Liver (tissue), 3 donors: Measurements from ENCODE around the gene SERTAD3.

ENCODE experiments used
- CTCF ChIP-seq: fragments of 150-350 bp; IDR thresholded peaks from 2 replicates; pipeline ENCODE4 v1.5.1; 2017; ENCODE audit warnings: improper control_type of control experiment, low read depth, low read length; ENCODE audit not compliant: missing input control
- EGR1 ChIP-seq, 2 donors: IDR thresholded peaks; 2 replicates each; pipeline ENCODE4 v1.6.1; 2016 to 2018; ENCODE audit warnings: antibody characterized with exemption in 2 of 2, low read depth in 2 of 2
- FOXA1 ChIP-seq: IDR thresholded peaks from 2 replicates; pipeline ENCODE4 v1.6.1; 2016; ENCODE audit warnings: antibody characterized with exemption
- GABPA ChIP-seq, 2 donors: IDR thresholded peaks in 1 of 2; conservative IDR thresholded peaks in 1 of 2; 2 replicates each; pipeline ENCODE4 v1.6.1; 2016; ENCODE audit warnings: antibody characterized with exemption in 2 of 2, mild to moderate bottlenecking in 1 of 2, moderate library complexity in 1 of 2
- MAX ChIP-seq: IDR thresholded peaks from 2 replicates; pipeline ENCODE4 v1.6.1; 2016; ENCODE audit warnings: antibody characterized with exemption
- RAD21 ChIP-seq, 2 donors: IDR thresholded peaks; 2 replicates each; pipeline ENCODE4 v1.6.1; 2016; ENCODE audit warnings: antibody characterized with exemption in 2 of 2, mild to moderate bottlenecking in 2 of 2
- SP1 ChIP-seq: IDR thresholded peaks from 2 replicates; pipeline ENCODE4 v1.6.1; 2018; ENCODE audit warnings: antibody characterized with exemption, mild to moderate bottlenecking
- TAF1 ChIP-seq: conservative IDR thresholded peaks from 2 replicates; pipeline ENCODE4 v1.6.1; 2016; ENCODE audit warnings: antibody characterized with exemption, mild to moderate bottlenecking
- YY1 ChIP-seq: IDR thresholded peaks from 2 replicates; pipeline ENCODE4 v1.6.1; 2016; ENCODE audit warnings: antibody characterized with exemption, mild to moderate bottlenecking
- ZBTB33 ChIP-seq: IDR thresholded peaks from 2 replicates; pipeline ENCODE4 v1.6.1; 2016; ENCODE audit warnings: antibody characterized with exemption
- TF ChIP-seq, protein P1 (sequence below): IDR thresholded peaks from 2 replicates; pipeline ENCODE4 v1.6.1; 2016; ENCODE audit warnings: antibody characterized with exemption, mild to moderate bottlenecking
- TF ChIP-seq, protein P2 (sequence below): IDR thresholded peaks from 2 replicates; pipeline ENCODE4 v1.6.1; 2016; ENCODE audit warnings: antibody characterized with exemption
- donor health status: healthy.
- donor health status: healthy.

DNA sequence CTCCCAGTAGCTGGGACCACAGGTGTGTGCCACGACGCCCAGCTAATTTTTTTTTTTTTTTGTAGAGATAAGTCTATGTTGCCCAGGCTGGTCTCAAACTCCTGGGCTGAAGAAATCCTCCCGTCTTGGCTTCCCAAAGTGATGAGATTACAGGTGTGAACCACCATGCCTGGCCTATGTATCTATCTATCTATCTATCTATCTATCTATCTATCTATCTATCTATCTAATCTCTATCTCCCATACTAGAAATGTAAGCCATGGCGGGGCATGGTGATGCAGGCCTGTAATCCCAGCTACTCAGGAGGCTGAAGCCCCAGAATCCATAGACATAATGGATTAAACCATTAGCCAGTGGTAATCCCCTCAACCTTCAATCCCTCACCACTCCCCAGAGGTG, 6.5 kb upstream of the SERTAD3 start:
- TF ChIP-seq, protein P1, sequence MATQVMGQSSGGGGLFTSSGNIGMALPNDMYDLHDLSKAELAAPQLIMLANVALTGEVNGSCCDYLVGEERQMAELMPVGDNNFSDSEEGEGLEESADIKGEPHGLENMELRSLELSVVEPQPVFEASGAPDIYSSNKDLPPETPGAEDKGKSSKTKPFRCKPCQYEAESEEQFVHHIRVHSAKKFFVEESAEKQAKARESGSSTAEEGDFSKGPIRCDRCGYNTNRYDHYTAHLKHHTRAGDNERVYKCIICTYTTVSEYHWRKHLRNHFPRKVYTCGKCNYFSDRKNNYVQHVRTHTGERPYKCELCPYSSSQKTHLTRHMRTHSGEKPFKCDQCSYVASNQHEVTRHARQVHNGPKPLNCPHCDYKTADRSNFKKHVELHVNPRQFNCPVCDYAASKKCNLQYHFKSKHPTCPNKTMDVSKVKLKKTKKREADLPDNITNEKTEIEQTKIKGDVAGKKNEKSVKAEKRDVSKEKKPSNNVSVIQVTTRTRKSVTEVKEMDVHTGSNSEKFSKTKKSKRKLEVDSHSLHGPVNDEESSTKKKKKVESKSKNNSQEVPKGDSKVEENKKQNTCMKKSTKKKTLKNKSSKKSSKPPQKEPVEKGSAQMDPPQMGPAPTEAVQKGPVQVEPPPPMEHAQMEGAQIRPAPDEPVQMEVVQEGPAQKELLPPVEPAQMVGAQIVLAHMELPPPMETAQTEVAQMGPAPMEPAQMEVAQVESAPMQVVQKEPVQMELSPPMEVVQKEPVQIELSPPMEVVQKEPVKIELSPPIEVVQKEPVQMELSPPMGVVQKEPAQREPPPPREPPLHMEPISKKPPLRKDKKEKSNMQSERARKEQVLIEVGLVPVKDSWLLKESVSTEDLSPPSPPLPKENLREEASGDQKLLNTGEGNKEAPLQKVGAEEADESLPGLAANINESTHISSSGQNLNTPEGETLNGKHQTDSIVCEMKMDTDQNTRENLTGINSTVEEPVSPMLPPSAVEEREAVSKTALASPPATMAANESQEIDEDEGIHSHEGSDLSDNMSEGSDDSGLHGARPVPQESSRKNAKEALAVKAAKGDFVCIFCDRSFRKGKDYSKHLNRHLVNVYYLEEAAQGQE: no peak
- no peak for TF ChIP-seq CTCF
- no peak for TF ChIP-seq SP1
- TF ChIP-seq MAX: no peak
- no peak for TF ChIP-seq YY1
- TF ChIP-seq EGR1 (IDR thresholded peaks at IDR 0.05; ENCODE audit: low read depth in 2 of 2): no peak
- TF ChIP-seq FOXA1: no peak
- no peak for TF ChIP-seq GABPA (IDR thresholded peaks at IDR 0.05 in 1 of 2, conservative IDR thresholded peaks at IDR 0.05 in 1 of 2)
- TF ChIP-seq TAF1: no peak
- TF ChIP-seq ZBTB33: no peak
- TF ChIP-seq, protein P2, sequence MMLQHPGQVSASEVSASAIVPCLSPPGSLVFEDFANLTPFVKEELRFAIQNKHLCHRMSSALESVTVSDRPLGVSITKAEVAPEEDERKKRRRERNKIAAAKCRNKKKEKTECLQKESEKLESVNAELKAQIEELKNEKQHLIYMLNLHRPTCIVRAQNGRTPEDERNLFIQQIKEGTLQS: no peak
- no peak for TF ChIP-seq RAD21 (IDR thresholded peaks at IDR 0.05)
